OCI-LY1 (cell line): ENCODE data around the gene PRKCE.

Source experiments
- H2AFZ ChIP-seq: fragments of 200-600 bp; sonication (generic), shearing (Covaris generic); 2 replicates; pipeline ENCODE4 v1.6.0; 2014; ENCODE audit warnings: antibody characterized with exemption, mild to moderate bottlenecking, low read length
- H3F3A ChIP-seq: fragments of 200-600 bp; sonication (generic), shearing (Covaris generic); 2 replicates; pipeline ENCODE4 v1.6.0; 2014; ENCODE audit warnings: mild to moderate bottlenecking, antibody characterized with exemption, low read length, moderate library complexity; ENCODE audit not compliant: insufficient read depth
- H3K27ac ChIP-seq: fragments of 200-600 bp; sonication (generic); 2 replicates; pipeline ENCODE4 v1.5.1; 2014; ENCODE audit warnings: low read length, mixed run types, mild to moderate bottlenecking, low read depth; ENCODE audit not compliant: poor library complexity, severe bottlenecking
- H3K27me3 ChIP-seq: fragments of 200-600 bp; sonication (generic); 2 replicates; pipeline ENCODE4 v1.6.0; 2014; ENCODE audit warnings: antibody characterized with exemption, mild to moderate bottlenecking, low read length, moderate library complexity; ENCODE audit not compliant: insufficient read depth
- H3K36me3 ChIP-seq: fragments of 200-600 bp; sonication (generic); 2 replicates; pipeline ENCODE4 v1.6.1; 2014; ENCODE audit warnings: mild to moderate bottlenecking, antibody characterized with exemption, low read length, moderate library complexity, mixed read lengths; ENCODE audit not compliant: insufficient read depth
- H3K4me1 ChIP-seq: fragments of 200-600 bp; sonication (generic); 2 replicates; pipeline ENCODE4 v1.5.1; 2014; ENCODE audit warnings: mild to moderate bottlenecking, low read length, moderate library complexity; ENCODE audit not compliant: insufficient read depth, severe bottlenecking
- H3K4me2 ChIP-seq: fragments of 200-600 bp; sonication (generic), shearing (Covaris generic); 2 replicates; pipeline ENCODE4 v1.6.1; 2014; ENCODE audit warnings: low read length
- H3K4me3 ChIP-seq: fragments of 200-600 bp; sonication (generic); 2 replicates; pipeline ENCODE4 v1.5.1; 2014; ENCODE audit warnings: low read length, low read depth, mild to moderate bottlenecking, mixed read lengths; ENCODE audit not compliant: poor library complexity, severe bottlenecking
- H3K79me2 ChIP-seq: fragments of 200-600 bp; shearing (Covaris generic); 2 replicates; pipeline ENCODE4 v1.6.1; 2016; ENCODE audit warnings: mixed run types, low read length, mixed read lengths; ENCODE audit not compliant: insufficient read depth
- H3K9ac ChIP-seq: fragments of 200-600 bp; sonication (generic), shearing (Covaris generic); 2 replicates; pipeline ENCODE4 v1.6.1; 2014; ENCODE audit warnings: mild to moderate bottlenecking, low read length, mixed read lengths
- H3K9me2 ChIP-seq: fragments of 200-600 bp; sonication (generic), shearing (Covaris generic); 2 replicates; pipeline ENCODE4 v1.6.1; 2014; ENCODE audit warnings: low read depth, mild to moderate bottlenecking, low read length, mixed read lengths
- H3K9me3 ChIP-seq: fragments of 200-600 bp; shearing (Covaris generic); 2 replicates; pipeline ENCODE4 v1.6.1; 2014; ENCODE audit warnings: low read length, mixed read lengths
- H4K20me1 ChIP-seq: fragments of 200-600 bp; sonication (generic), shearing (Covaris generic); 2 replicates; pipeline ENCODE4 v1.6.0; 2016; ENCODE audit warnings: mild to moderate bottlenecking, low read length; ENCODE audit not compliant: insufficient read depth
- EZH2 ChIP-seq: fragments of 200-600 bp; sonication (generic), shearing (Covaris generic); IDR thresholded peaks from 2 replicates; pipeline ENCODE4 v1.8.0; 2017; ENCODE audit warnings: borderline replicate concordance, mixed run types, mild to moderate bottlenecking, antibody characterized with exemption, low read length, moderate library complexity, mixed read lengths
- TF ChIP-seq, protein P1 (sequence below): fragments of 200-600 bp; sonication (generic), shearing (Covaris generic); IDR thresholded peaks from 2 replicates; pipeline ENCODE4 v1.5.1; 2017; ENCODE audit warnings: mild to moderate bottlenecking, antibody characterized with exemption, low read length, moderate library complexity, mixed read lengths

Gene PRKCE

DNA sequence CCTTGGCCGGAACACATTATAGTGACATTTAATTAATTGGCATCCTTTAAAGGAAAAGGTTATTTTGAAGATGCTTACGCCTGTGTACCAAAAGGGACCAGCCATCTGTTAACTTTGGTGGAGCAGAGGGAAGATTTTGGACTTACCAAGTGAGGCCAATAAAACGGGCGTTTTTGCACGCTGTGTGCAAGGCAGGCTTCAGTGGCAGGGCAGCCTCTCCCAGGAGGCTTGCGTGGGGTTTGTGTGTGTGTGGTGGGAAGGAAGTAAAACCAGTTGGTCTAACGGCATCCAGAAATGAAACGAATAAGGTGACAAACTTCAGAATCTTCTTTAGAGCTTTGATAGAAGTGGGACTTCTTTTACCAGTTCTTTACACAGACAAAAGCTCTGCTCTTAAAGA is 191.7 kb downstream of the PRKCE start:
- peak overlapping the region; percentile 34 for H3K4me2 ChIP-seq

DNA sequence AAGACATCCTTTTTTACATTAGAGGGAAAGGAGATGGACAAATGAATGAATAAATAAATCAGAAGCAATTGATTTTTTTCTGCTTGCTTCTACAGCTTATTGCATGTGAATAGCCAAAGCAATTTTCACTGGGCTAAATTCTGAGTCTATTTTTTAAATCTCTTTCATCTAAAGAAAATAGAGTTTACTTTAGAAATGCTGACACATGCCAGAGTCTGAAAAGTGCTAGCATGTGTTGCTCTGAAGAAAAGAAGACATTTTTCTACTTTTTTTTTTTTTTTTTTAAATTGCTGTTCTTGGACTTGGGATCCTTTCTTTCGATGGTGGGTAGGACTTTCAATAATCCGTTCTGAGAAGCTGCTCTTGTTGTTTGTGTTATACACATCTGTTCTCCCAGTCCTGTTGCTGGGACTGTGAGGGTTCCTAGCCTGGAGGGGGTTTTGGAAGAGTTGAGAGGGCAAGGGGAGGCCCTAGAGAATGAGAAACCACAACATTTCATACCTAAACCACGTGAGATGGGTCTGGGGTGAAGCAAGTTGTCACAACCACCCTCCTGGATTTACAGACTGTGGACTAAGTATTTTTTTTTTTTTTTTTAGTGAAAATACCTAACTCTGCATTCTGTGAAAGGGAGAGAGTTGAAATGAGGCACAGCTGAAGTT is 193.5 kb downstream of the PRKCE start:
- H3K9me3 ChIP-seq: no peaks in the 10 kb centered on the region
- H3K27me3 ChIP-seq: no peaks in the 10 kb centered on the region
- peak overlapping the region; percentile 11 for H3K27ac ChIP-seq
- H3K4me3 ChIP-seq: no peak overlapping the region
- peaks cover 43% of the 10 kb centered on the region for H3K4me1 ChIP-seq
- no peak overlapping the region for H2AFZ ChIP-seq
- H4K20me1 ChIP-seq: no peaks in the 10 kb centered on the region
- H3F3A ChIP-seq: no peaks in the 10 kb centered on the region
- TF ChIP-seq, protein P1, sequence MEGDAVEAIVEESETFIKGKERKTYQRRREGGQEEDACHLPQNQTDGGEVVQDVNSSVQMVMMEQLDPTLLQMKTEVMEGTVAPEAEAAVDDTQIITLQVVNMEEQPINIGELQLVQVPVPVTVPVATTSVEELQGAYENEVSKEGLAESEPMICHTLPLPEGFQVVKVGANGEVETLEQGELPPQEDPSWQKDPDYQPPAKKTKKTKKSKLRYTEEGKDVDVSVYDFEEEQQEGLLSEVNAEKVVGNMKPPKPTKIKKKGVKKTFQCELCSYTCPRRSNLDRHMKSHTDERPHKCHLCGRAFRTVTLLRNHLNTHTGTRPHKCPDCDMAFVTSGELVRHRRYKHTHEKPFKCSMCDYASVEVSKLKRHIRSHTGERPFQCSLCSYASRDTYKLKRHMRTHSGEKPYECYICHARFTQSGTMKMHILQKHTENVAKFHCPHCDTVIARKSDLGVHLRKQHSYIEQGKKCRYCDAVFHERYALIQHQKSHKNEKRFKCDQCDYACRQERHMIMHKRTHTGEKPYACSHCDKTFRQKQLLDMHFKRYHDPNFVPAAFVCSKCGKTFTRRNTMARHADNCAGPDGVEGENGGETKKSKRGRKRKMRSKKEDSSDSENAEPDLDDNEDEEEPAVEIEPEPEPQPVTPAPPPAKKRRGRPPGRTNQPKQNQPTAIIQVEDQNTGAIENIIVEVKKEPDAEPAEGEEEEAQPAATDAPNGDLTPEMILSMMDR: no peak
- peaks cover 18% of the 10 kb centered on the region for H3K36me3 ChIP-seq
- H3K4me2 ChIP-seq: no peak overlapping the region
- no peaks in the 10 kb centered on the region for H3K79me2 ChIP-seq
- no peak overlapping the region for H3K9ac ChIP-seq
- H3K9me2 ChIP-seq: no peaks in the 10 kb centered on the region

More for the DNA sequence above, 191.7 kb downstream of the PRKCE start:
- Histone ChIP-seq H3K4me1 (peaks cover 61% of the 10 kb centered on the region), H3K79me2 (no peaks in the 10 kb centered on the region), H3K4me3 (no peak overlapping the region), H3K9me2 (no peaks in the 10 kb centered on the region), H3F3A (no peaks in the 10 kb centered on the region), H4K20me1 (no peaks in the 10 kb centered on the region), H3K9ac (no peak overlapping the region; the same call in 1 of the 2 replicates), H2AFZ (no peak overlapping the region), H3K9me3 (no peaks in the 10 kb centered on the region), H3K27ac (peak overlapping the region; percentile 65), H3K27me3 (no peaks in the 10 kb centered on the region), H3K36me3 (peaks cover 18% of the 10 kb centered on the region)
- TF ChIP-seq, protein P1: no peak
- TF ChIP-seq EZH2: no peak

DNA sequence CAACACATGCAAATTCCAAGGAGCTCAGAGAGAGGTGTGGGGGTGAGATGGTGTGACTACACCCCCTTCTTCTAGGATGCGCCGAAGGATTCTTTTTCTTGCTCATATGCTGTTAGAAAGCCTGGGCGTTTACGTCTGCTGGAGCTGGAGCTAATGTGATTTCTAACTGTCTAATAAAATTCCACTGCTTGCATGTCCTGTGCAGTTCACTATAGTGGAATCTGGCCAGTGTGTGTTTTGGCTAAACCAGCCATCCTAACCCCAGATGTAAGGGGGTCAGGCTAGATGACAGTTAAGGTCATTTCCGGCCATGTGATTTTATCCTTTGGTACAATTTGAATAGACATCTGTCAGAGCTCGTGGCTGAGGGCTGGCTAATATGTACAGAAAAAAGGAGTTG is 194.1 kb downstream of the PRKCE start:
- Histone ChIP-seq H3K27me3 (no peaks in the 10 kb centered on the region), H3K36me3 (peaks cover 18% of the 10 kb centered on the region), H3K79me2 (no peaks in the 10 kb centered on the region), H3K27ac (no peak overlapping the region), H3F3A (no peaks in the 10 kb centered on the region), H3K4me3 (no peak overlapping the region), H3K9me3 (no peaks in the 10 kb centered on the region), H3K4me2 (no peak overlapping the region), H2AFZ (no peak overlapping the region), H4K20me1 (no peaks in the 10 kb centered on the region), H3K4me1 (peaks cover 37% of the 10 kb centered on the region), H3K9me2 (no peaks in the 10 kb centered on the region), H3K9ac (no peak overlapping the region)
- no peak for TF ChIP-seq EZH2
- TF ChIP-seq, protein P1: no peak
